GM19035 (cell line): ENCODE measurements around the gene ATG2A.

Experiments used
- ATAC-seq: cut with Tn5 transposase; IDR thresholded peaks from one replicate; pipeline ENCODE4 v1.9.1; 2021; ENCODE audit not compliant: unreplicated experiment

Gene ATG2A

DNA sequence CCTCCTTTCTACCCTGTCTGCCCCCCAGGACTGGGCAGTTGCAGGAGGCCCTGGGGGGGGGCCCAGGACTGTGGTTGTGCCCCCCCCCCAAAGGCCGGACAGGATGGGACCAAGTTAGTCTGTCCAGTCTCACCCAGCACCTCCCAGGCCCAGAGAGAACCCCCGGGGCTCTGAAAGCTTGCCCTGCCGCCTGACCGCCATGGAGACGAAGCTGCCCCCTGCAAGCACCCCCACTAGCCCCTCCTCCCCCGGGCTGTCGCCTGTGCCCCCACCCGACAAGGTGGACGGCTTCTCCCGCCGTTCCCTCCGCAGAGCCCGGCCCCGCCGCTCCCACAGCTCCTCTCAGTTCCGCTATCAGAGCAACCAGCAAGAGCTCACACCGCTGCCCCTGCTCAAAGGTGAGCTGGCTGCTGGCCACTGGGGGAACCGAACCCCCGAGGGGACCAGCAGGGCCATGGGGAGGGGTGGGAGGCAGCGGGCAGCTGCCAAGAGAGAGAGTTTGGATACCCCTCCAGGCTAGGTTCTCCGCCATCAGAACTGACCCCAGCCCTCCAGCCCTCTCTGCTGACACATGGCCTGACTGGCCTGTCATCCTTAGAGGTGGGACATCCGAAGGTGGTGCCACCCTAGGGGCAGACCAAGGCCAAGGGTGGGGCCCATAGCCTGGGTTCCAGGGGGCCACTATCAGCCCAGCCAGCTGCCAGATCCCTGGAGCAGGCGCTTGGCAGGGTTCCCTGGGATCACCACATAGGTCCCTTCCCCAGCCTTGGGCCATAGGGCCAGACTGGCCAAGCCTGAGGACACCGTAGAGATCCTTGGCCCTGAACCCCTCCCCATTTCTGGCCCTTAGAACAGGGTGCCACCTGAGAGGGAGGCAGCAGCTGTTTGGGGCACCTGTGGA lies 8.8 kb upstream of the ATG2A start:
- no peak for ATAC-seq

DNA sequence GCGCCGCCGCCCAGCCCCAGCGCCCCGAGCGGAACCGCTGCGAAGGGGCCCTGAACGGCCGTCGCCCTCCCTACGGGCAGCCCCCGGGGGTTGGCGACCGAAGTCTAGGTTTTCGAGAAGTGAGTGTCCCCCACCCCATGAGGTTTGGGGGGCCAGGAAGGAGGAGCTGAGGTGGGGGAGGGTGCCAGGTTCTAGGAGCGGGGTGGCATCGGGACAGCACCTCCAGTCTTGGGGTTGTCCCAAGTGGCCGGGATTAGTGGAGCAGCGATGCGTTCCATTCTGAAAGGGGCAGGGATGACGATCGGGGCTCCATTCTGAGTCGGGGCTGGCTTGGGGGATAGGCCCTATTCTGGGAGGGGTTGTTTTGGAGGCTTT lies 7.9 kb upstream of the ATG2A start:
- ATAC-seq, result peak; percentile 2

DNA sequence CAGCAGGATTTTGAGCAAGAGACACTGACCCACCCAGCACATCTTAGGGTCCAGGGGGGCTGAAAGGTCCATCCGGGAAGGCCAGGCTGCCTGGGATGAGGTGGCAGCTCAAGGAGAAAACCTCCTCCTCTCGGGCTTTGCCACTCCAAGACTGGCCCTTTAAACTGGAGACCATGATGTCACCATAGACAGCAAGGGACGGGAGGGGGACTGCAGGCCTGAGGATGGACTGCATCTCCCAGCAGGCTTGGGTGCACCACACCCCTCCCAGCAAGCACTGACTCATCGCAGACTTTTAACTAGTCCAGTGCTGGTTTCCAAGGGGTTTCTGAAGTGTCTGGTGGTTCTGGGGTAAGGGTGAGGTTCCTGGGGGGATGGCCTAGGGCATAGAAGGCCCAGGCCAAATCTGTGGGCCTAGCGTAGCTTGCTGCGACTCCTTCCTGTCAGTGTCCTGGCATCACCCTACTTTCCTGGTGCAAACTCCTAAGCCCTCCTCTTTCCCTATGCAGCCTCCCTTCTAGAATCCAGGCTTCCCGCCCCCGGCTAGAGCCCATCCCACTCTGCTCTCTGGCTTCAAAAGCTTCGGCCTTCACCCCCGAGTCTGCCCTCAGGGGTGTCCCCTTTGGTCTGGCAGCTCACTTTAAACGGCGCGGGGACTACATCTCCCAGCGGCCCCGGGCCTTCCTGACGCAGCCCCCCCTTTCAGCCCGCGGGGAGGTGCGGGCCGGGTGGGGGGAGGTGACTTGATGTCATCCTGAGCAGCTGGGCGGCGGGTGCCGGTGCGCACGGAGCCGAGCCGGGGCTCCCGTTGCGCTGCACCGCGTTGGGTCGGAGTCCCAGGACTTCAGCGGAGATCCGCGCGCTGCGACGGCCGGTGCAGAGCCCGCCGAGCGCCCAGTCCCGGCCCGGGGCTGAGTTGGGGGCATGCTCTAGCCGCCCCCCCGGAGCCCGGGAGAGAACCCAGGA lies 7.2 kb upstream of the ATG2A start, which contains the start of gene PPP2R5B:
Gene PPP2R5B (plus strand): TSS at position 746 of the 966 bp plus-strand sequence. CDS start 1,046 bp downstream, outside the sequence.
- ATAC-seq, result peak; percentile 88

DNA sequence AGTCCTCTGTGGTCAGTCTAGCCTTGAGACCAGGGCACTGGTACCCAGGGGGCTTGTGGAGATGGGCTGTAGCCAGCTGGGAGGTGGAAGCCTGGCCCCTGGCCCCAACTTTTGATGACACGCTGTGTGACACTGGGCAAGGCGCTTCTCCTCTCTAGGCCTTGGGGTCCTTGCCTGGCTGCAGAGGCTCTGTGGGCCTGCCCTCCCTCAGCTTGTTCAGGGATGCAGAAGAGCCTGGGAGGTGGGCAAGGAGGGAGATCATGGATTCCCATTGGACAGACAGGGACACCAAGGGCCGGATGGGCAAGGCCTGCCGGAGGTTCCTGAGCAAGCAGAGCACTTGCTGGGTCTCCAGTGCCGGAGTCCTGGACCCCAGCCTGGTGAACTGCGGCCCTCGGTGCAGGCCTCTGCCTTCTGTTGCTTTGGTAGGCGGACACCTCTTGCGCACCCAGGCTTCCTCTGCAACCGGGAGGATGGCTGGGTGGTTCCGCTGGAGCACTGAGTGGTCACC lies 6.2 kb upstream of the ATG2A start:
- ATAC-seq, result no peak

DNA sequence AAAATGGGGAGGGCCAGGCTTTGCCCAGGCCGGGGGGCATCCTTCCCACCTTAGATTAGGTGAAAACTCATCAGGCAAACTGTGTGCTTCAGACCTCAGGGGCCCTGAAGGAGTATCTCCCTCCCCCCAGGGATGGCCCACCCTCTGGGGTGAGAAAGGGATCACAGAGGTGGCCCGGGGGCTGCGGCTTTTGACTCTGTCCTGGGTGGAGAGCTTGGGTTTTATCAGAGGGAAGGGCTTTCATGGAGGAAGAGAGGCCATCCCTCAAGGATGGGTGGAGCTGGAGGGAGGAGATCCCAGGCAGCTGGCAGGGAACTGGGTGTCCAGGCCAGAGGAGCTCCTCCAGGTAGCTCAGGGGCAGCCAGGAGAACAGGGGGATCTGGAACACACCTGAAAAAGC lies 4.4 kb upstream of the ATG2A start:
- no peak for ATAC-seq

DNA sequence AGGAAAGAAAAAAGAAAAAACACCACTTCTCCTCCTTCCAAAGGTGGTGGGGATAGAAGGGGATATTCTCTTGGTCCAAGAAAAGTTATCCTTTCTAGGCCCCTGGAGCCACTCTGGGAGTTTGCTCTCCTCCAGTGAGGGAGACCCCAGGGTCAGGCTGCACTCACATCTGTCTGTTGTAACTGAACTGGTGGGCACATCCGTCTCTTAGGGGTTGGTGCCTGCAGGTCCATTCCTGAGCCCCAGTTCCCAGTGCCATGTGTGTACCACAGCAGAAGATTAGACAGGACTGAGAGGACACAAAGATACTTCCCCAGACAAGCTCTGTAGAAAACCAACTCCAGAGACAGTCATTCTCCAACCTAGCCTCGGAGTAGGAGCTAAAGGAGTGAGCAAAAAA lies 3.1 kb upstream of the ATG2A start:
- no peak for ATAC-seq

DNA sequence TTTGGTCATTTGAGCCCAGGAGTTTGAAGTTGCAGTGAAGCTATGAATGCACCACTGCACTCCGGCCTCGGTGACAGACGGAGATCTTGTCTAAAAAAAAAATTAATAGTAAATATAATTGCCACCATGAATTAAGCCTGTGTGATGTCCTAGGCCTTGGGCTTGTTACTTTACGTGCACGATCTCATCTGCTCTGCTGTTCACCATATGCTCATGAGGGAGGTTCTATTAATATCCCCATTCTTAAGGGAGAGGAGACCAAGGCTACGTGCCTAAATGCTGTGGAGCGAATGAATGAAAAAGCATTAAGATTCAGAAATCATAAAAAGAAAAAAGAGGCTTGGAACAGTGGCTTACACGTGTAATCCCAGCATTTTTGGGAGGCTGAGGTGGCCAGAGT lies 2.6 kb upstream of the ATG2A start:
- no peak for ATAC-seq

DNA sequence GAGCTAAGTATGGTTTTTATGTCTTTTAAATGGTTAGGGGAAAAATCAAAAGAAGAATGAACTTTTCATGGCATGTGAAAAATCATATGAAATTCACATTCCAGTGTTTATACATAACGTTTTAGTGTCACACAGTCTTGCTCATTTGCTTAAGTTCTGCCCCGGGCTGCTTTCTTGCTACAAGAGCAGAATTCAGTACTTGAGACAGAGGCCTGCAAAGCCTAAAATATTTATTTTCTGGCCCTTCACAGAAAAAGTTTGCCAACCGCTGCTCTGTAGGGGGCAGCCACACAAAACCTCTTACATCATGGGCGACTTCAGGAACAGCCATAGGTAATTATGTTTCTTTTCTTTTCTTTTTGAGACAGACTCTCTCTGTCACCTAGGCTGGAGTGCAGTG lies 1.0 kb upstream of the ATG2A start:
- no peak for ATAC-seq

DNA sequence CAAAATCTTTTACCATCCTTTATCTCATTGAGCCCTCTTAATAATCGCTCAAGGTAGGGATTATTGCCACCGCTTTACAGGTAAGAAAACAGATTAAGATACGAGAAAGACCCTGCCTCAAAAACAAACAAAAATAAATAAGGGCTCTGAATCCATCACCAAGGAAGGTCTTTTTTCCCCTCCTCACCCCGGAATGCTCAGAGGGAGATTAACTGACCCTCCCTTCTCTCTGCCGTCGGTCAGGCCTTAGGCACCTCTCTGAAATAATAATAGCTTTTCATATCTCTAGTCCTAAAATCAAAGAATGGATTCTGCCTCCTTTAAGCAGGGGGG lies 620 bp upstream of the ATG2A start:
- no peak for ATAC-seq

DNA sequence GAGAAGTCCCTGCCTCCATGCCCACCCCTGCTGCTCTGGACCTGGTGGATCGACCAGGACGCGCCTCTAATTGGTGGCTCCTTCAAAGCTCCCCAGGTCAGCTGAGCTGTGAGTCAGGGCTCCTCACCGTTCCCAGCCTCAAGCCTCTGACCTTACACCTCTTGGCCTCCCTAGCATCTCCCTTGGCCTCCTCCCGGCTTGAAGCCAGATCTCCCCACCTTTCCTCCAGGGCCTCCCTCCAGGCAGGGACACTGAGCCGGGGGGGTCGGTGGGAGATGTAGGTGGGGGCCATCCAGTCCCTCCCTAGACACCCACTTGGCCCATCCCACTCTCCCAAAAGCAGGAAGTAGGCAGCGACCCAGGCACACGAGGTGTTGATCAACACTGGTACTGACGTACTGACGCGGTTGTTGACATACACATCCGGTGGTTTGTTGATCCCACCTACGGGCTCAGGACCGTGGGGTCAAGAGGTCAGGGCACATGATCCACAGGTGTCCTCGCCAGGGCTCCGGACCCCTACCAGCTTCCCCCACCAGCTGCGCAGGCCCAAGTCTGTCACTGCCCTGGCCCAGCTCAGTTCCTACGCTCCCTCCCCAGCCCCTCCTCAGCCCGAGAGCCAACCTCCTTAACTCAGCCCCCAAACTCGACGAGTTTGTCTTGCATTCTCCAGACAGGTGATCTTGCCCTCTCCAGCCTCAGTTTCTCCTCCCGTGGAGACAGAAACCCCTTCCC lies 802 bp downstream of the ATG2A start:
- ATAC-seq, result peak; percentile 24

DNA sequence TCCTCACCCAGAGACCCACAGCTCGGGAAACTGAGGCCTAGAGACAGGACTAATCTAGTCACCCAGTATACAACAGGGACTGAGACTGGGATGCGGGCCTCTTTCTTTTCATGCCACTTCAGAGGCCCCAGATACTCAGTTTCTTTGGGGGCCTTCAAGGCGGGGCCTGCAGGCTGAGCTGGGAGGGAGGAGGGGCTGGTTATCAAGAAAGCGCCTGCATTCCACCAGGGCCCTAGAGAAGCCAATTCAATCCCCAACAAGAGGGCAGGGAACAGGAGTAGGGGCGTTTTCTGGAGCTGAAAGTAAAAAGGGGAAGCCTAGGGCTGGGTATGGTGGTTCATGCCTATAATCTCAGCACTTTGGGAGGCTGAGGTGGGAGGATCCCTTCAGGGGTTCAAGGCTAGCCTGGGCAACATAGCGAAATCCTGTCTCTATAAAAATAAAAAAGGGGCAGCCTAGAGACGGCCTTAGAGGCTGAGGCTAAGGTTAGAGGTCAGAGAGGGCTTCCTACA lies 1.6 kb downstream of the ATG2A start:
- ATAC-seq, result no peak

DNA sequence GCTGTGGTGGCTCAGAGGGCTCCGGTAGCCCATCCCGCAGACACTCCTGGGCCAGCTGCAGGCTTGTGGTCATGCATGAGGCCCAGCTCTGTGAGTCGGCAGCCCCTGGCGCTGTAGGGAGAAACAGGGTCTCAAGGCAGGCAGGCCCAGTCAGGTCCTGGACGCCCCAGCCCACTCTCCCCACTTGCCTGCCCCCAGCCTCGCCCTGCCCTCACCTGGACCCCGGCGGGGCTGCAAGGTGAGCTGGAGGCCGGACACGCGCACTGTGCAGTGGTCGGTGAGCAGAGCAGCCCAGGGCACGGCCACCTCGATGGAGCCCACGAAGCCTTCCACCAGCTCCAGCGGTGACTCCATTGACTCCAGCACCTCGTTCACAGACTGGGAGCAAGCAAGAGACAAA lies 2.9 kb downstream of the ATG2A start:
- no peak for ATAC-seq

DNA sequence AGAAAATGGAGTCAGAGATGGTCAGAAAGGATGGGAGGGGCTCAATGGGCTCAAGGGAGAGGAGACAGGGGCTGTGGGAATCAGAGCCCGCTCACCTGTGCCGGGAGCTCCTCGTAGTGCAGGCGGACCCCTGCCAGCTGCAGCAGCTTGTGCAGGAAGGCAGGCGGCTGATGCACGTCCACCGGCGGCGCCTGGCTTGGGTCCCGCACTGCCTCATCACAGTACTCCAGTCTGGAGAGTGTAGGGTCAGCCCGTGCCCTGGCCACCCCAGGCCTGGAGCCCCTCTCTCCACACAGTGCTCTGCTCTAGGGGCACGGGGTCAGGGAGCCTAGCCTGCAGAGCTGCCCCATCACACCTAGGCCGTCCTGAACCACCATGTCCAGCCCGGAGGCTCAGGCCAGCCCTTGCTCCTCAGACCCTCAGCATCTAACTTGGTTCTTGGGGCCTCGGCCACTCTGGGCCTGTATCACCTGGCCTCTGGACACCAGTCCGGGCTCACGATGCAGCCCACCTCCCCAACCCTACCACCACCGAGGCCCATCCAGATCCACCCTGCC lies 3.8 kb downstream of the ATG2A start:
- ATAC-seq, result no peak

DNA sequence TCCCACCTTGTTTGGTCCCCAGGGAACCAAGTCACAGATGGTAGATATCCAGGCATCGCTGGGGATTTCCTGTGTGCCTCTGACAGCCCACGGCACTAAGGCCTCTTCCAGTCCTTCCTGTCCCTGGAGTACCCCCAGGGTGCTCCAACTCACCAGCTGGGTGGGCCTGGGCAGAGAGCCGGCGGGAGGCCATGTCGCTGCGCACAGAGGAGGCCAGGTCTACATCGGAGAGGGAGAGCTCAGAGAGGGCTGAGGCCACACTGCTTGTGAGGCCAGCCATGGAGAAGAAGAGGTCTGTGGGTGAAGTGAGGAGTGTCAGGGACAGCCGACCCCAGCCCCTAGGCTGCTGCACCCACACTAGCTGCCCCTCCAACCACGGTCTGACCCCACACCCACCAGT lies 5.3 kb downstream of the ATG2A start:
- no peak for ATAC-seq

DNA sequence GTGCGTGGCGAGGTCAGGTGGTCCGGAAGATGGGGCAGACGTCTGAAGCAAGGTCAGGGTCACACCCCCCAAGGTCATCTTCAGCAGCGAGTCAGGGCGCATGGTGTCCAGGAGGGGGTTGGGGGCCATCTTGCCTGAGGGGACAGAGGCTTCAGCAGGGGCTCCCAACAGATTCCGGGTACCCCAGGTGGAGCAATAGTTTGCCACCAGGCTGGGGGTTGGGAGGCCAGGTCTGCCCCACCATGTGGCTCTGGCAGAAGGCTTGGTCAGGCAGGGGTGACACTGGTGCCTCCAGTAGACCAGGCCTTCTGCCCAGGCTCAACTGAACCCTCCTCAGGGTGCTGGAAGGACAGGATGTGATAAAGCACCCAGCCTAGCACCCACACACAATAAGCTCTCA lies 5.9 kb downstream of the ATG2A start:
- ATAC-seq, result no peak

DNA sequence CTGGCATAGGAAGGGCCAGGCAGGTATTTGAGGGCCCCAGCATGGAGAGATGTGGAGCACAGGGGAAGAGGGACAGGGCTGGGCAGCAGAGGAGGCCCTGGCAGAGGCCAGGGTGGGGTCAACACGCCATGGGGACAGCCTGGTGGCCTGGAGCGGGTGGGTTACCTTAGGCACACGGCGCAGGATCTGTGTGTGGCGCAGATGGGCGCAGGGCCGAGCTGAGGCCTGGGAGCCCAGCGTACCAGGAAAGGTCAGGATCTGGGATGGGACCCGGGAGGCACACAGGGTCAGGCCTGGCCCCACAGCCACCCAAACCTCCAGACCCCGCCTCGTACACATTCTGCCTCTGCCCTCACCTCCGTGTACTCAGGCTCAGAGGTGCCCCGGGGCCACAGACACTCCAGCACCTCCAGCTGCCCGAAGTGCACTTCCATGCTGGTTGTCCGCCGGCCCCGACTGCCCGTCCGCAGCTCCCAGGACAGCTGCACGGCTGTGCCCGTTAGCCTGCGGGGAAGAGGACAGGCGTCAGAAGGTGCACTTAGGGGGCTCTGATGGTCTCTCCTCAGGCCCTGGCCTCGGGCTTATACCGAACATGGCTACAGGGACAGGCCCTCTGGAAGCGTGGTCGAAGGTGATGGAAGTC lies 6.4 kb downstream of the ATG2A start:
- ATAC-seq, result no peak

DNA sequence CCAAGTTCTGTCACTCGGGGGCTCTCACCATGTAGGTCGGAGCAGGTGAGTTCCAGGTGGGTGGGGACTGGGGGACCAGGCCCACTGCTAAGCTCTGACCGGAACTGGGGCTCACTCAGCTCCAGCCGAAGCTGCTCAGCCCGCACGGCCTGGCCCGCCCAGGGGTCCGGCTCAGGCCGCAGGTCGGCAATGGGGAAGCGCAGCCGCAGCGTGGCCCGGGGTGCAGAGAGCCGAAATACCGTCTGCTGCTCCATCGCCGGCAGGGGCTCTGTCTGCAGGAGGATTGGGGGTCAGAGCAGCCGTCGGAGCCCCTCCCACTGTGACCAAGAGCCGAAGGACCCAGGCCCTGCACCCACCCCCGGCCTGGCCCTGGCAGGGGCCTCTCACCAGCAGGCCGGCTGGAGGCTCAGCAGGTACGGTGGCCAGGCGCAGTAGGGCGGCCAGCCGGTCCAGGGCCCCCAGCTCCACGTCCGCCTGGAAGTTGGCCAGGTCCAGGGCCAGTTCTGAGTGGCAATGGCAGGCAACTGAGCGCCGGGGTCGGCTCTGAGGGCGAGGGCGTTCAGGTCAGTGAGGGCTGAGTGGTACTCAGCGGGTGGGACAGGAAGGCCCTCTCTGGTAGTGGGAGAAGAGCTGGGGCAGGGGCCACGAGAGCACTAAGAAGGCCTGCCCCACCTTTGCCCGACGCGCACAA lies 7.2 kb downstream of the ATG2A start:
- ATAC-seq, result no peak

DNA sequence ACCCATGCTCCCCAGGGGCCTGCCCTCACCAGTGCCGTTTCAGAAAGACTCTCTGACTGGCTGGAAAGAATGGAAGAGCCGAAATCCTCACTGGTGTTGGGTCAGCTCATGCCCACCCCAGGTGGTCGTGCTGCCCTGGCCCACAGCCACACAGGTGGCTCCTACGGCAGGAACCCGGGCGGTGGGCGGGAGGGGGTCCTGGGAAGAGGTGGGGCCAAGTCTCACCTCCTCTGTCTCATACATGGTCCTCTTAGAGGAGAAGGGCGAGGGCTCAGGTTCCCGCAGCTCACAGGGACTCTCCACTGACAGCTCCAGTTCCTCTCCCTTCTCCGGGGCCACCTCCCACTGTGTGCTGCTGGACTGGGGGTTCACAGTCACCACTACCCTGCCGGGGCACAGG lies 8.2 kb downstream of the ATG2A start:
- ATAC-seq, result no peak

DNA sequence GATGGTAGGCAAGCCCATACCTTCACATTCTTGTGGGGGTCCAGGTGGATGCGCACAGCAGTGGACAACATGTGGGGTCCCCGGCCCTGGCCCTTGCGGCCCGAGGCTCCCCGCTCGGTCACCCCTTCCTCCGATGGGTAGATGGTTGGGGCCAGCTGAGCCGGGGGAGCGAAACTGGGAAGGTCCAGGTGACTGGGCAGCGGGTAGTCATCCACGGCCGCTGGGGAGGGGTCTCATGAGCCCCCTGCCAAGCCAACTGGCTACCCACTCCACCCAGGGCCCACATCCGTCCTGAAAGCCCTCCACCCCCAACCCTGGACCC lies 10.7 kb downstream of the ATG2A start:
- no peak for ATAC-seq
